ES-I3 (cell line): ENCODE measurements around the gene BTBD9.

ENCODE experiments used
- H3K36me3 ChIP-seq: 2 replicates; pipeline ENCODE4 v1.6.1; 2013; ENCODE audit warnings: mild to moderate bottlenecking, low read length, control low read depth, moderate library complexity; ENCODE audit not compliant: insufficient read depth
- H3K4me1 ChIP-seq: 2 replicates; pipeline ENCODE4 v1.6.1; 2013; ENCODE audit warnings: mild to moderate bottlenecking, control low read depth, low read length; ENCODE audit not compliant: insufficient read depth
- H3K9ac ChIP-seq: 2 replicates; pipeline ENCODE4 v1.6.1; 2013; ENCODE audit warnings: low read depth, mild to moderate bottlenecking, low read length, moderate library complexity
- H3K9me3 ChIP-seq: 2 replicates; pipeline ENCODE4 v1.6.1; 2013; ENCODE audit warnings: mild to moderate bottlenecking, low read length, moderate library complexity; ENCODE audit not compliant: control insufficient read depth, insufficient read depth

BTBD9 gene

GRCh38 chr6:38248500-38249234 lies 391.1 kb downstream of the BTBD9 start:
- no peak overlapping the region for H3K9ac ChIP-seq
- no peaks in the 10 kb centered on the region for H3K36me3 ChIP-seq
- peaks cover 6% of the 10 kb centered on the region; the same call in 1 of the 2 replicates for H3K4me1 ChIP-seq
- no peaks in the 10 kb centered on the region for H3K9me3 ChIP-seq

GRCh38 chr6:38245295-38245694 lies 394.4 kb downstream of the BTBD9 start:
- Histone ChIP-seq H3K9ac (no peak overlapping the region), H3K4me1 (peaks cover 12% of the 10 kb centered on the region), H3K9me3 (no peaks in the 10 kb centered on the region), H3K36me3 (no peaks in the 10 kb centered on the region)

GRCh38 chr6:38244869-38245268 lies 394.9 kb downstream of the BTBD9 start:
- Histone ChIP-seq H3K9me3 (no peaks in the 10 kb centered on the region), H3K4me1 (peaks cover 12% of the 10 kb centered on the region), H3K9ac (no peak overlapping the region), H3K36me3 (no peaks in the 10 kb centered on the region)

GRCh38 chr6:38241200-38241871 lies 398.4 kb downstream of the BTBD9 start:
- peaks cover 6% of the 10 kb centered on the region for H3K4me1 ChIP-seq
- no peaks in the 10 kb centered on the region for H3K36me3 ChIP-seq
- no peaks in the 10 kb centered on the region for H3K9me3 ChIP-seq
- no peak overlapping the region for H3K9ac ChIP-seq

- Histone ChIP-seq H3K4me1 (peaks cover 19% of the 10 kb centered on the region), H3K36me3 (no peaks in the 10 kb centered on the region), H3K9ac (no peak overlapping the region), H3K9me3 (no peaks in the 10 kb centered on the region)
Observed at GRCh38 chr6:38239719-38240451, 399.8 kb downstream of the BTBD9 start.

GRCh38 chr6:38236631-38237030 lies 403.1 kb downstream of the BTBD9 start:
- no peaks in the 10 kb centered on the region for H3K36me3 ChIP-seq
- H3K4me1 ChIP-seq, result peaks cover 26% of the 10 kb centered on the region
- no peaks in the 10 kb centered on the region for H3K9me3 ChIP-seq
- H3K9ac ChIP-seq, result no peak overlapping the region

- Histone ChIP-seq H3K9me3 (no peaks in the 10 kb centered on the region), H3K9ac (no peak overlapping the region), H3K36me3 (no peaks in the 10 kb centered on the region), H3K4me1 (peaks cover 19% of the 10 kb centered on the region)
Observed at GRCh38 chr6:38234934-38235682, 404.6 kb downstream of the BTBD9 start.

- no peaks in the 10 kb centered on the region for H3K9me3 ChIP-seq
- H3K9ac ChIP-seq, result no peak overlapping the region
- H3K36me3 ChIP-seq, result no peaks in the 10 kb centered on the region
- peaks cover 19% of the 10 kb centered on the region; the same call in 1 of the 2 replicates for H3K4me1 ChIP-seq
Observed at GRCh38 chr6:38234141-38234540, 405.6 kb downstream of the BTBD9 start.

- peaks cover 19% of the 10 kb centered on the region; the same call in 1 of the 2 replicates for H3K4me1 ChIP-seq
- no peaks in the 10 kb centered on the region for H3K9me3 ChIP-seq
- no peak overlapping the region for H3K9ac ChIP-seq
- no peaks in the 10 kb centered on the region for H3K36me3 ChIP-seq
Observed at GRCh38 chr6:38233161-38233791, 406.5 kb downstream of the BTBD9 start.

GRCh38 chr6:38225766-38226165 lies 414.0 kb downstream of the BTBD9 start:
- H3K9ac ChIP-seq, result no peak overlapping the region
- no peaks in the 10 kb centered on the region for H3K36me3 ChIP-seq
- H3K4me1 ChIP-seq, result no peaks in the 10 kb centered on the region
- no peaks in the 10 kb centered on the region for H3K9me3 ChIP-seq

- no peaks in the 10 kb centered on the region for H3K4me1 ChIP-seq
- no peak overlapping the region for H3K9ac ChIP-seq
- H3K36me3 ChIP-seq, result no peaks in the 10 kb centered on the region
- no peaks in the 10 kb centered on the region for H3K9me3 ChIP-seq
Observed at GRCh38 chr6:38221251-38221650, 418.5 kb downstream of the BTBD9 start.

GRCh38 chr6:38220069-38220723 lies 419.5 kb downstream of the BTBD9 start:
- Histone ChIP-seq H3K9me3 (no peaks in the 10 kb centered on the region), H3K9ac (no peak overlapping the region), H3K4me1 (peaks cover 4% of the 10 kb centered on the region), H3K36me3 (no peaks in the 10 kb centered on the region)

- H3K9me3 ChIP-seq, result no peaks in the 10 kb centered on the region
- no peak overlapping the region for H3K9ac ChIP-seq
- peaks cover 20% of the 10 kb centered on the region for H3K4me1 ChIP-seq
- no peaks in the 10 kb centered on the region for H3K36me3 ChIP-seq
Observed at GRCh38 chr6:38218235-38218634, 421.5 kb downstream of the BTBD9 start.
